ENCODE data around the gene IL26. TPM values are rescaled to one million over a fixed set of nuclear protein-coding genes. Genes with fewer than 3 reads are reported as not detected.
"Not testable (repeated sequence)": the region's sequence is repeated elsewhere in the genome, so short reads cannot be mapped to it uniquely, and the experiment has no call there.

Gene IL26
- total RNA-seq, 1 donor from 2014 or later = not detected

GRCh38 chr12:68240079-68240478, 14.5 kb upstream of the IL26 start:
- peak; percentile 64 to 84 for DNase-seq (ENCODE audit: low read depth in 2 of 2)

- no peak for DNase-seq (ENCODE audit: low read depth in 2 of 2)
Measured at GRCh38 chr12:68239309-68239982, 13.8 kb upstream of the IL26 start.

GRCh38 chr12:68237619-68238018, 12.0 kb upstream of the IL26 start:
- DNase-seq (ENCODE audit: low read depth in 2 of 2) = no peak

- peak in 1 of 2 donors; percentile 3 for DNase-seq (ENCODE audit: low read depth in 2 of 2)
Measured at GRCh38 chr12:68237078-68237477, 11.5 kb upstream of the IL26 start.

- peak; percentile 51 to 79 for DNase-seq (ENCODE audit: low read depth in 2 of 2)
Measured at GRCh38 chr12:68236421-68237059, 10.9 kb upstream of the IL26 start.

- no peak for DNase-seq (ENCODE audit: low read depth in 2 of 2)
Measured at GRCh38 chr12:68235576-68235975, 10.0 kb upstream of the IL26 start.

- DNase-seq (ENCODE audit: low read depth in 2 of 2) = no peak
Measured at GRCh38 chr12:68234140-68234539, 8.5 kb upstream of the IL26 start.

GRCh38 chr12:68233498-68233897, 7.9 kb upstream of the IL26 start:
- DNase-seq (ENCODE audit: low read depth in 2 of 2) = no peak

GRCh38 chr12:68231691-68232090, 6.1 kb upstream of the IL26 start:
- no peak for DNase-seq (ENCODE audit: low read depth in 2 of 2)

GRCh38 chr12:68231229-68231628, 5.6 kb upstream of the IL26 start:
- no peak for DNase-seq (ENCODE audit: low read depth in 2 of 2)

- DNase-seq (ENCODE audit: low read depth in 2 of 2) = no peak
Measured at GRCh38 chr12:68229956-68230355, 4.3 kb upstream of the IL26 start.

GRCh38 chr12:68227356-68227755, 1.7 kb upstream of the IL26 start:
- DNase-seq (ENCODE audit: low read depth in 2 of 2) = no peak

GRCh38 chr12:68224613-68225285, 861 bp downstream of the IL26 start:
- DNase-seq (ENCODE audit: low read depth in 2 of 2) = peak in 1 of 2 donors; percentile 26

- peak; percentile 91 for DNase-seq (ENCODE audit: low read depth in 2 of 2)
Measured at GRCh38 chr12:68223067-68223747, 2.4 kb downstream of the IL26 start.

- peak in 1 of 2 donors; percentile 21 for DNase-seq (ENCODE audit: low read depth in 2 of 2)
Measured at GRCh38 chr12:68222326-68222725, 3.3 kb downstream of the IL26 start.

GRCh38 chr12:68221497-68221896, 4.1 kb downstream of the IL26 start:
- DNase-seq (ENCODE audit: low read depth in 2 of 2) = no peak

- DNase-seq (ENCODE audit: low read depth in 2 of 2) = no peak
Measured at GRCh38 chr12:68210875-68211274, 14.7 kb downstream of the IL26 start.

- not testable (repeated sequence) for DNase-seq (ENCODE audit: low read depth in 2 of 2)
Measured at GRCh38 chr12:68209048-68209728, 16.4 kb downstream of the IL26 start.

- no peak for DNase-seq (ENCODE audit: low read depth in 2 of 2)
Measured at GRCh38 chr12:68207276-68207675, 18.3 kb downstream of the IL26 start.

- DNase-seq (ENCODE audit: low read depth in 2 of 2) = peak in 1 of 2 donors; percentile 9
Measured at GRCh38 chr12:68206446-68206845, 19.2 kb downstream of the IL26 start.

GRCh38 chr12:68203460-68203875, 22.1 kb downstream of the IL26 start:
- DNase-seq (ENCODE audit: low read depth in 2 of 2) = no peak

All from lung microvascular endothelial cell (primary cell).